AG04450 (cell line): Measurements from ENCODE around the gene CLDN19. TPM values are rescaled to one million over a fixed set of nuclear protein-coding genes. Genes with fewer than 3 reads are reported as not detected.
"Not testable (repeated sequence)": the region's sequence is repeated elsewhere in the genome, so short reads cannot be mapped to it uniquely, and the experiment has no call there.

Source experiments
- CTCF ChIA-PET: fragments of 300-600, 350-600 bp; formaldehyde crosslinking; extraction: SDS; loops from one replicate; lab custom pipeline; 2022; ENCODE audit warnings: antibody characterized with exemption, inconsistent platforms; lab: Charles Lee
- POLR2A ChIA-PET: fragments of 350-600 bp; formaldehyde crosslinking; extraction: SDS; loops from one replicate; lab custom pipeline; 2021; ENCODE audit warnings: antibody characterized with exemption, inconsistent platforms; lab: Yijun Ruan, JAX
- DNase-seq: peaks from one replicate; pipeline ENCODE4 v3.0.0-alpha.2; 2011; ENCODE audit warnings: low read depth, low spot score
- H3K27ac ChIP-seq: one replicate; pipeline ENCODE4 v1.5.1; 2012; ENCODE audit warnings: low read depth, low read length, control low read depth
- H3K27me3 ChIP-seq: one replicate; pipeline ENCODE4 v1.6.0; 2012; ENCODE audit warnings: low read length; ENCODE audit not compliant: control insufficient read depth, insufficient read depth
- H3K4me3 ChIP-seq: 2 replicates; pipeline ENCODE4 v1.5.1; 2011; ENCODE audit warnings: mild to moderate bottlenecking, low read depth, low read length, control low read depth
- H3K9me3 ChIP-seq: 2 replicates; pipeline ENCODE4 v1.5.1; 2012; ENCODE audit warnings: low read length; ENCODE audit not compliant: control insufficient read depth, insufficient read depth
- polyA plus RNA-seq: library from polyadenylated mRNA; depleted of rRNA; stranded (reverse); fragments of >200 nt; gene quantifications from 2 replicates; pipeline ENCODE4 v1.2.3, GENCODE V29; 2011
- TF ChIP-seq, protein P1 (sequence below): IDR thresholded peaks from 2 replicates; pipeline ENCODE4 v1.5.1; 2011; ENCODE audit warnings: low read depth, low read length, control low read depth, inconsistent platforms

The CLDN19 gene
- polyA plus RNA-seq, 1 experiment = not detected

DNA sequence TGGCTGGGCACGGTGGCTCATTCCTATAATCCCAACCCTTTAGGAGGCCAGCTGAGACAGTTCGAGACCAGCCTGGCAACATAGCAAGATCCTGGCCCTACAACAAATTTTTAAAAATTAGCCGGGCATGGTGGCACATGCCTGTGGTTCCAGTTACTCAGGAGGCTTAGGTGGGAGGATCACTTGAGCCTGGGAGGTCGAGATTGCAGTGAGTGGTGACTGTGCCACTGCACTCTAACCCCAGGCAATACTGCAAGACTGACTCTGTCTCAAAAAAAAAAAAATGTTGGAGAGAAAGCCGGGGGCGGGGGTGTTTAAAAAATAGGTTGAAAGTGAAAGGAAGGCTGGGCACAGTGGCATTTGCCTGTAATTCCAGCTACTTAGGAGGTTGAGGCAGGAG lies 16.5 kb downstream of the CLDN19 start:
- CTCF ChIA-PET = no interaction called here
- Histone ChIP-seq H3K27ac (no peak overlapping the region), H3K27me3 (no peaks in the 10 kb centered on the region), H3K4me3 (no peak overlapping the region), H3K9me3 (no peaks in the 10 kb centered on the region)
- POLR2A ChIA-PET = interaction anchor here (0.7 kb wide), 1 partner anchor 21 kb away, joined by 4 read pairs; no protein-coding TSS in a partner anchor
- no peak for DNase-seq
- TF ChIP-seq, protein P1, sequence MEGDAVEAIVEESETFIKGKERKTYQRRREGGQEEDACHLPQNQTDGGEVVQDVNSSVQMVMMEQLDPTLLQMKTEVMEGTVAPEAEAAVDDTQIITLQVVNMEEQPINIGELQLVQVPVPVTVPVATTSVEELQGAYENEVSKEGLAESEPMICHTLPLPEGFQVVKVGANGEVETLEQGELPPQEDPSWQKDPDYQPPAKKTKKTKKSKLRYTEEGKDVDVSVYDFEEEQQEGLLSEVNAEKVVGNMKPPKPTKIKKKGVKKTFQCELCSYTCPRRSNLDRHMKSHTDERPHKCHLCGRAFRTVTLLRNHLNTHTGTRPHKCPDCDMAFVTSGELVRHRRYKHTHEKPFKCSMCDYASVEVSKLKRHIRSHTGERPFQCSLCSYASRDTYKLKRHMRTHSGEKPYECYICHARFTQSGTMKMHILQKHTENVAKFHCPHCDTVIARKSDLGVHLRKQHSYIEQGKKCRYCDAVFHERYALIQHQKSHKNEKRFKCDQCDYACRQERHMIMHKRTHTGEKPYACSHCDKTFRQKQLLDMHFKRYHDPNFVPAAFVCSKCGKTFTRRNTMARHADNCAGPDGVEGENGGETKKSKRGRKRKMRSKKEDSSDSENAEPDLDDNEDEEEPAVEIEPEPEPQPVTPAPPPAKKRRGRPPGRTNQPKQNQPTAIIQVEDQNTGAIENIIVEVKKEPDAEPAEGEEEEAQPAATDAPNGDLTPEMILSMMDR = no peak

DNA sequence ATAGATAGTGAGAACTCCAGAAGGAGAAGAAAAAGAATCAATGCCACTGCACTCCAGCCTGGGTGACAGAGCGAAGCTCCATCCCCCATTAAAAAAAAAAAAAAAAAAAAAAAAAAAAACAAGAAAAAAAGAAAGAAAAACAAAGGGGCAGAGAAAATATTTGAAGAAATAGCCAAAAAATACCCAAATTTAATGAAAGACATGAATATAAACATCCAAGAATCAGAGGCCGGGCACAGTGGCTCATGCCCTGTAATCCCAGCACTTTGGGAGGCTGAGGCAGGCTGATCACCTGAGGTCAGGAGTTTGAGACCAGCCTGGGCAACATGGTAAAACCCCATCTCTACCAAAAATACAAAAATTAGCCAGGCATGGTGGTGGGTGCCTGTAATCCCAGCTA lies 17.6 kb downstream of the CLDN19 start:
- H3K27me3 ChIP-seq, H3K4me3 ChIP-seq, CTCF ChIA-PET, H3K27ac ChIP-seq, H3K9me3 ChIP-seq, POLR2A ChIA-PET, DNase-seq: not testable (repeated sequence)

DNA sequence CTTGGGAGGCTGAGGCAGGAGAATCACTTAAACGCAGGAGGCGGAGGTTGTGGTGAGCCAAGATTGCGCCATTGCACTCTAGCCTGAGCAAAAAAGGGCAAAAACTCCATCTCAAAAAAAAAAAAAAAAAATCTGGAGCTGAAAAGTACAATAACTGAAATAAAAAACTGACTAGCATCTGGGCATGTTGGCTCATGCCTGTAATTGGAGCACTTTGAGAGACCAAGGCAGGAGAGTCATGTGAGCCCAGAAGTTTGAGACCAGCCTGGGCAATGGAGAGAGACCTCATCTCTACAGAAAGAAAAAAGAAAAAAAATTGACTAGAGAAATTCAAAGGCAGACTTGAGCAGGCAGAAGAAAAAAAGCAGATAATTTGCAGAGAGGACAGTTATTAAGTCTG lies 18.1 kb downstream of the CLDN19 start:
- ChIA-PET POLR2A (no interaction called here), CTCF (no interaction called here)
- Histone ChIP-seq H3K27ac (no peak overlapping the region), H3K4me3 (no peak overlapping the region), H3K9me3 (no peaks in the 10 kb centered on the region), H3K27me3 (no peaks in the 10 kb centered on the region)
- TF ChIP-seq, protein P1 = no peak
- no peak for DNase-seq

GRCh38 chr1:42720868-42721267 lies 19.2 kb downstream of the CLDN19 start:
- TF ChIP-seq, protein P1 = no peak
- ChIA-PET POLR2A (no interaction called here), CTCF (no interaction called here)
- H3K27ac ChIP-seq = no peak overlapping the region
- H3K27me3 ChIP-seq = no peaks in the 10 kb centered on the region
- H3K4me3 ChIP-seq = no peak overlapping the region
- no peak for DNase-seq
- no peaks in the 10 kb centered on the region for H3K9me3 ChIP-seq

DNA sequence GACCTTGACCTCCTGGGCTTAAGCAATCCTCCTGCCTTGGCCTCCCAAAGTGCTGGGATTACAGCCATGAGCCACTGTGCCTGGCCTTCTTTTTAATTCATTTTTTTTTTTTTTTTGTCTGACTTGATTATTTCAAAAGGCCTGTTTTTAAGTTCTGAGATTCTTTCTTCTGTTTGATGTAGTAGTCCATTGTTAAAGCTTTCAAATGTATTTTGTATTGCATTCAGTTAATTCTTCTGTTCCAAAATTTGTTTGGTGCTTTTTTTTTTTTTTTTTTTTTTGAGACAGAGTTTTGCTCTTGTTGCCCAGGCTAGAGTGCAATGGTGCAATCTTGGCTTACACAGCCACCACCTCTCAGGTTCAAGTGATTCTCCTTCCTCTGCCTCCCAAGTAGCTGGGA lies 25.6 kb downstream of the CLDN19 start:
- POLR2A ChIA-PET = interaction anchor here (0.6 to 0.7 kb wide), 2 partner anchors 9 to 29 kb away, joined by 3 to 4 read pairs; no protein-coding TSS in a partner anchor
- H3K27me3 ChIP-seq, H3K9me3 ChIP-seq, CTCF ChIA-PET, H3K4me3 ChIP-seq, H3K27ac ChIP-seq, DNase-seq: not testable (repeated sequence)

- H3K27ac ChIP-seq = no peak overlapping the region
- POLR2A ChIA-PET = no interaction called here
- DNase-seq = no peak
- no peaks in the 10 kb centered on the region for H3K27me3 ChIP-seq
- no peak overlapping the region for H3K4me3 ChIP-seq
- CTCF ChIA-PET = no interaction called here
- peaks cover 4% of the 10 kb centered on the region; the same call in 1 of the 2 replicates for H3K9me3 ChIP-seq
- TF ChIP-seq, protein P1 = no peak
Measured at GRCh38 chr1:42713293-42713692, 26.7 kb downstream of the CLDN19 start.

GRCh38 chr1:42712808-42713207 lies 27.2 kb downstream of the CLDN19 start:
- H3K4me3 ChIP-seq, H3K27me3 ChIP-seq, DNase-seq, H3K27ac ChIP-seq, H3K9me3 ChIP-seq, POLR2A ChIA-PET, CTCF ChIA-PET: not testable (repeated sequence)
